ENCODE data around the gene PACSIN2.
A peak's percentile ranks its signal among the peaks of the same experiment; 100 is the strongest.

The PACSIN2 gene

DNA sequence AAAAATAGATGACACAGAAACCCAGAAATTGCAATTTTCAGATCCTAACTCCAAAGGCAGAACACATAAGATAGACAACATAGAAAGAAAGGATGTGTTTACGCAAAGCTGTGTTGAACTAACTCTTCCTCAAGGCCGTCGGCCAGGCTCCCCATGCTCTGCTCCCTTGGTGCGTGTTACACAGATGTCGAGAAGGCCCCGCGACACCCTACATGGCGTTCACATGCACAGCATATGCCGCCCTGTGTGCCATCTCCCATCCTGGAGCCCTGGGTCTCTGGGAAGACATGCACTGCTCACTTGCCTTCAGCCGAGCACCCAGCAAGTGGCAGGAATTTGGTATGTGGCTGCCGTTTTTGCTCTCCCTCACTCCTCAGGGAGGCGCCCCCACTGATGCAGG is 110.9 kb downstream of the PACSIN2 start:
- Histone ChIP-seq H3K4me3 (ENCODE audit: low read depth, low read length) (no peak overlapping the region), H3K9ac (ENCODE audit: low read depth, low read length) (no peak overlapping the region), H3K36me3 (ENCODE audit: control insufficient read depth, insufficient read depth, low read length) (peaks cover 7% of the 10 kb centered on the region), H3K4me1 (ENCODE audit: control insufficient read depth, insufficient read depth, low read length) (no peaks in the 10 kb centered on the region), H3K9me3 (ENCODE audit: control insufficient read depth, insufficient read depth, low read length) (no peaks in the 10 kb centered on the region), H3K27me3 (ENCODE audit: control insufficient read depth, insufficient read depth, low read length) (no peaks in the 10 kb centered on the region)

DNA sequence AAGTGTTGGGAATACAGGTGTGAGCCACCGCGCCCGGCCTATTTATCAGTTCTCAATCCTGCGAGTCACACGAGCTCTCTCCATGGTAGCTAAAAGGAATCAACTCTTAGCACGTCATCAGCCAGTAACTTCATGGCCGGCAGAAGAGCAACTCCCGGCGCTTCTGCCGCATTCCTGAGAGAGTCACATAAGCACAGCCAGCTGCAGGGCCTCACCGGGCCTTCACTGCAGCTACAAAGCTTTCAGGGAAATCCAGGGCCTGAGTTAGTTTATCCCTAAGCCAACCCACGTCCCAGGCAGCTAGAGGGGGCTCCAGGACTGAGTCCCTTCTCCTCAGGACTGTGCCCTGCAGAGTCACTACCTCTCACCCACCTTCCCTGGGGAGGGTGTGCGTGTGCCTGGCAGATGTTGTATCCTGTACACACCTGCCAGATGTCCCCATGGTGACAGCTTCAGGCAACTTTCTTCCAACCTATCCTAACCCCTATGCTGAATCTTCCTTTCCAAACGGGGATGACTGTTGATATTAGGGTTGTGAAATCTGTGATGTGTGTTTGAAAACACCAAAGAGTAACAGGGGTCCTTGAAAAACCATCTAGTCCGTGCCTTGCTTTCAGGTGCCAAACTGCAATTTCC is 112.0 kb downstream of the PACSIN2 start:
- Histone ChIP-seq H3K9ac (ENCODE audit: low read depth, low read length) (no peak overlapping the region), H3K36me3 (ENCODE audit: control insufficient read depth, insufficient read depth, low read length) (peaks cover 5% of the 10 kb centered on the region), H3K4me1 (ENCODE audit: control insufficient read depth, insufficient read depth, low read length) (no peaks in the 10 kb centered on the region), H3K9me3 (ENCODE audit: control insufficient read depth, insufficient read depth, low read length) (no peaks in the 10 kb centered on the region), H3K4me3 (ENCODE audit: low read depth, low read length) (no peak overlapping the region), H3K27me3 (ENCODE audit: control insufficient read depth, insufficient read depth, low read length) (no peaks in the 10 kb centered on the region)

DNA sequence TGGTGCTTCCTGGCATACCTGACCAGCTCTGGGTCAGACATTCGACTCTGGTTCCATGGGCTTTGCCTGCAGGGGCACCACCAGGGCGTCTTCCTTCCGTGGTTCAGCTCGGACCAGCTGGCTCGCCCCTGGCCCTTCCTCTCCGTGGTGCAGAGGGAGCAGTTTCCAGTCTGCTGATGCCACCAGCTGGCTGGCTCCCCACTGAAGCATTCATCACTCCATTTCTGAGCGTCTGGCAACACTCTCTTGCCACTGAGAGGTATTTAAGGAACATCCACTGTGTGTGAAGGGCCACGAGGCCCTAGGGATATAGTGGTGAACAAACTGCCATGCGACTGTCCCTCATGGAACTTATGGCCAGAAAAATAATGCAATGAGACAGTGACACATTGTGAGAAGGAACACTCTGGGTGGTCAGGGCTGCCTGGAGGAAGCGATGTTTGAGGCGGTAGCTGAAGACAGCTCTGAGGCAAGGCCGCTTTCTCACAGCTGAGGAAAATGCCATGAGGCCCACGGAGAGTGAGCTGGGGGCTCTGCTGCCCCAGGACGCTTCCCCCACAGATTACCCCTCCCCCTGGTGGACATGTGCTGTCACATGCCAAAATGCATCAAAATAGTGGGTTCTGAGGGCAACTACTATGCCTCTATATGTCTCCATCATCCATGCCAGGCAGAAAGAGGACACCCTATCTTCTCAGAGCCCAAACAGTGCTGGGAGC is 113.0 kb downstream of the PACSIN2 start:
- no peaks in the 10 kb centered on the region for H3K27me3 ChIP-seq (ENCODE audit: control insufficient read depth, insufficient read depth, low read length)
- no peak overlapping the region for H3K4me3 ChIP-seq (ENCODE audit: low read depth, low read length)
- no peak overlapping the region for H3K9ac ChIP-seq (ENCODE audit: low read depth, low read length)
- no peaks in the 10 kb centered on the region for H3K4me1 ChIP-seq (ENCODE audit: control insufficient read depth, insufficient read depth, low read length)
- H3K9me3 ChIP-seq (ENCODE audit: control insufficient read depth, insufficient read depth, low read length) = no peaks in the 10 kb centered on the region
- peaks cover 3% of the 10 kb centered on the region for H3K36me3 ChIP-seq (ENCODE audit: control insufficient read depth, insufficient read depth, low read length)

DNA sequence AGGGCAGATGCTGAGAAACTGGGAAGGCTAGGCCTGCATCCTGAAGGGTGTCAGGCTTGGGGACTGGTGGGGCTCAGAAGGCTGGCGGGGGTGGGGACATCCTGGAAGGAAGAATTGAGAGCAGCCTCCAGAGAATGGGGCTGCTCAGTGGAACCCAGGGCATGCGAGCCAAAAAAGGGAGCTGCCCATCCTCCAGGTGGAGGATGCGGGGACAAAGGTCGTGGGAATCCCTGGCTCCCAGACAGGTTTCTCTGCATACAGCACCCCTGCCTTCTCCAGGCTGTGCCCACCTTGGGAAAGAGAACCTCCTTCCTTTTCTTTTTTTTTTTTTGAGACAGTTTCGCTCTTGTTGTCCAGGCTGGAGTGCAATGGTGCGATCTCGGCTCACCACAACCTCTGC is 117.0 kb downstream of the PACSIN2 start:
- Histone ChIP-seq H3K9me3 (ENCODE audit: control insufficient read depth, insufficient read depth, low read length) (no peaks in the 10 kb centered on the region), H3K27me3 (ENCODE audit: control insufficient read depth, insufficient read depth, low read length) (no peaks in the 10 kb centered on the region), H3K9ac (ENCODE audit: low read depth, low read length) (no peak overlapping the region), H3K36me3 (ENCODE audit: control insufficient read depth, insufficient read depth, low read length) (peaks cover 5% of the 10 kb centered on the region), H3K4me3 (ENCODE audit: low read depth, low read length) (no peak overlapping the region), H3K4me1 (ENCODE audit: control insufficient read depth, insufficient read depth, low read length) (no peaks in the 10 kb centered on the region)

DNA sequence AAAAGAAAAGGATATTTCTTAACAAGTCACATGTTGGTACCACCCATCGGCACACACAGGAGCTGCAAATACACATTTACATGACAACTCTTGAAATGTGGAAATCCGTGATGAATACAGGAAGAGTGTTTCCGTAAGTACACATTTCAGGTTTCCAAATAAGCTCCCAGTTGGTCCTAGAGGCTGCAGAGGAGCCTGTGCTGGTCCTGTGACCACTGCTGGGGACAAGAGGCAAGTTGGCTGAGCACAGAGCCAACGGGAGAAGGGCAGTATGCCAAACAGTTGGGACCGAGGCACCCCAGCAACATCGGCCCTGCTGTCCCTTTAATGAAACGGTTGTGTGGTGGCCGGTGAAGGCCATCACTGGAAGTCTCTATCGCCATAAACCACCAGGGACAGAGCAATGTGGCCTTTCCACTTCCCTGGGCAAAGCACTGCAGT is 119.4 kb downstream of the PACSIN2 start:
- Histone ChIP-seq H3K4me3 (ENCODE audit: low read depth, low read length) (no peak overlapping the region), H3K9me3 (ENCODE audit: control insufficient read depth, insufficient read depth, low read length) (no peaks in the 10 kb centered on the region), H3K9ac (ENCODE audit: low read depth, low read length) (peak overlapping the region; percentile 32), H3K27me3 (ENCODE audit: control insufficient read depth, insufficient read depth, low read length) (no peaks in the 10 kb centered on the region), H3K4me1 (ENCODE audit: control insufficient read depth, insufficient read depth, low read length) (no peaks in the 10 kb centered on the region), H3K36me3 (ENCODE audit: control insufficient read depth, insufficient read depth, low read length) (peaks cover 17% of the 10 kb centered on the region)

DNA sequence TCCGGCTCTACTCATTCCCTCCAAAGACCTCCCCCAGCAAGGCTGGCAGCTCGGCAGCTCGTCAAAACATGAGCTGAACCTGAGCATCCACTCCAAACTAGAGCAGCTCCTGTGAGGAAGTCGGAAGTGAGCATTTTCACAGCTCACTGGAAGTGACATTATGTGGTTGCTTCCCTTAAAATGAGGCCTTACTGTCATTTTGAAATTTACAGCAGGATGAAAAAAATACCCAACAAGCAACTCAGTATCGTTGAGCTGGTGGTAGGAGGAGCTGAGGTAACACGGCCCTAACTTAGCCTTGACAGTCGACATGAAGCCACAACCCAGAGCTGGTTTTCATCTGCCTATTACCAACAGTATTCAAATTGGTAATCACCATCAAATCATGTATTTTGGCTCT is 119.9 kb downstream of the PACSIN2 start:
- Histone ChIP-seq H3K27me3 (ENCODE audit: control insufficient read depth, insufficient read depth, low read length) (no peaks in the 10 kb centered on the region), H3K9ac (ENCODE audit: low read depth, low read length) (no peak overlapping the region), H3K36me3 (ENCODE audit: control insufficient read depth, insufficient read depth, low read length) (peaks cover 17% of the 10 kb centered on the region), H3K4me3 (ENCODE audit: low read depth, low read length) (no peak overlapping the region), H3K9me3 (ENCODE audit: control insufficient read depth, insufficient read depth, low read length) (no peaks in the 10 kb centered on the region), H3K4me1 (ENCODE audit: control insufficient read depth, insufficient read depth, low read length) (no peaks in the 10 kb centered on the region)

DNA sequence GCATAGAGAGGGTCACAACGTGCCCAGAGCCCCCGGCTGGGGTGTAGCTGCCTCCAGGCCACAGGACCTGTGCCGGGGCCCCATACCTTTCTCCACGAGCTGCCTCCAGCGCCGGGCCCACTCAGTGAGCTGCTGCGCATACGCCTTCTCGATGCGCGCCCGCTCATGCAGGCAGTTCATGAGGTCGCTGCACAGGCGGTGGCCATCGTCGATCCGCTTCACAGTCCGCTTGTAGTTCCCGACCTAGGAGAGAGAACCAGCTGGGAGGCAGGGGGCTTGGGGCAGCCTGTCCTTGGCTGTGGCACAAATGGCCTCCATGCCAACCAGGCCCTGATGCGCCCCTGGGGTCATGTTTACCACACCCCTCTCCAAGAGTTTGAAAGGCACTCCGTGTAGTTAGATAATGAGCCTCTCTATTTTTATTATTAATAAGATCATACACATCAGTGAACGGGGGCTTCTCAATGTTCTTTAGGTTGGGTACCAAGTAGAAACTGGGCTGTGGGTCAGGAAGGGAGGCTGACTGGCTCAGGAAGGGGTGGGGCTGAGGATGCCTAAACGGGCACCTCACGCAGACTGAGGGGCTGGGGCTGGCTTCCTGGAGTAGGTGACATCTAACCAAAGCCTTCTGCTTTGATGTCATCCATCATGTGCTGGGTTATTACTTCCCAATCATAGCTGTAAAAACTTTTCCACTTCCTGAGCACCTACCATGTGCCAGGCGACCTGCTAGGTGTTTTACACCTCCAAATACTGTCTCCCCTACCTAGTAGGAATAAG is 121.4 kb downstream of the PACSIN2 start:
- Histone ChIP-seq H3K9ac (ENCODE audit: low read depth, low read length) (no peak overlapping the region), H3K9me3 (ENCODE audit: control insufficient read depth, insufficient read depth, low read length) (no peaks in the 10 kb centered on the region), H3K4me3 (ENCODE audit: low read depth, low read length) (no peak overlapping the region), H3K4me1 (ENCODE audit: control insufficient read depth, insufficient read depth, low read length) (no peaks in the 10 kb centered on the region), H3K36me3 (ENCODE audit: control insufficient read depth, insufficient read depth, low read length) (peaks cover 22% of the 10 kb centered on the region), H3K27me3 (ENCODE audit: control insufficient read depth, insufficient read depth, low read length) (no peaks in the 10 kb centered on the region)

DNA sequence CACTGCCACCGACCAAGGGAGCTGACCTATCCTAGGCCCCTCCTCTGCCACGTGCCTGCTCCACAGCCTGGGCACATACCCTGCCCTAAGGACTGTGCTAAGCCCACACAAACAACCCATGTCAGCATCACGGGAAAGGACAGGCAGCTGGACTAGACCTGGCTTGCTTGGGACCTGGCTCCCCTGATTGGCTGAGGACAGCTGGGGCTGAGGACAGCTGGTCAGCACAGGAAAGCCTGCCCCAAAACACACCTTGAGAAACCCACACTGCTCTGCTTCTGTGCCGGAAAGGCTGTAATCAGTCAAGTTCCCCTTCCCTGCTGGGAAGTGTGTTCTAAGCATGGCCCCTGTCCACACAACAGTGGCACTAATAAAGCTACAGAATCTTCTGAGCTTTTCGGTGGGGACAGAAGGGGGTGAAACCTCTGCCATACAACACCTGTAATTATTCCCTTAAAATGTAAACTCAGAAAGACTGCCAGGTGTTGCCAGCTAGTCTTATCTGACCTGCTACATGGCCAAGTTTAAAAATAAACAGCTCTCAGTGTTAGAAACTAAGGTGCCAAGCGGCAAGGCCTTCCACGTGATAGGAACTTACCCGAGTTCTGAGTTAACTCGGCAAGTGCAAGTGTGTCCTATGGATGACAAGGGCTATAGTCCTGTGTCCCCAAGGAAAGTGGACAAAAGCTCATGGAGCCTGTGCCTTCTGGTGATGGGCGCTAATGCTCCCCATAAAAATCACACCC is 122.2 kb downstream of the PACSIN2 start:
- Histone ChIP-seq H3K36me3 (ENCODE audit: control insufficient read depth, insufficient read depth, low read length) (peaks cover 29% of the 10 kb centered on the region), H3K4me1 (ENCODE audit: control insufficient read depth, insufficient read depth, low read length) (no peaks in the 10 kb centered on the region), H3K9me3 (ENCODE audit: control insufficient read depth, insufficient read depth, low read length) (no peaks in the 10 kb centered on the region), H3K4me3 (ENCODE audit: low read depth, low read length) (no peak overlapping the region), H3K9ac (ENCODE audit: low read depth, low read length) (no peak overlapping the region), H3K27me3 (ENCODE audit: control insufficient read depth, insufficient read depth, low read length) (no peaks in the 10 kb centered on the region)

DNA sequence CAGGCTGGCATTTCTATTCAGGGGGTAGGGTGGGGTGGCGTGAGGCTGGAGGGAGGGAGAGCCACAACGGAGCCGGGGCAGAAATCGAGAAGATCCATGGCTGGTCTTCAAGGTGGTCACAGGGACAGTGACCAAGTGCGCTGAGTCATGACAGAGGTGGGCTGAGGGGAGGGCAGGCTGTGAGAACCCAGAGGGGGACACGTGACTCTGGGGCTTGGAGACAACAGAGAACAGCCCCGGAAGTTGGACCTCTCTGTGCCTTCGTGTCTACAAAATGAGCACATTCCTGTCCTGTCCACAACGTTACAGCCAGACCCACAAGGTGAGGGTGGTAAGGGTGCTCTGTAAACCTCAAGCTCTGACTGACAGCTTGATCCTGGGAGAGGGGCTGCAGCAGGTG is 122.8 kb downstream of the PACSIN2 start:
- Histone ChIP-seq H3K9ac (ENCODE audit: low read depth, low read length) (no peak overlapping the region), H3K4me1 (ENCODE audit: control insufficient read depth, insufficient read depth, low read length) (no peaks in the 10 kb centered on the region), H3K27me3 (ENCODE audit: control insufficient read depth, insufficient read depth, low read length) (no peaks in the 10 kb centered on the region), H3K9me3 (ENCODE audit: control insufficient read depth, insufficient read depth, low read length) (no peaks in the 10 kb centered on the region), H3K4me3 (ENCODE audit: low read depth, low read length) (no peak overlapping the region), H3K36me3 (ENCODE audit: control insufficient read depth, insufficient read depth, low read length) (peaks cover 34% of the 10 kb centered on the region)

DNA sequence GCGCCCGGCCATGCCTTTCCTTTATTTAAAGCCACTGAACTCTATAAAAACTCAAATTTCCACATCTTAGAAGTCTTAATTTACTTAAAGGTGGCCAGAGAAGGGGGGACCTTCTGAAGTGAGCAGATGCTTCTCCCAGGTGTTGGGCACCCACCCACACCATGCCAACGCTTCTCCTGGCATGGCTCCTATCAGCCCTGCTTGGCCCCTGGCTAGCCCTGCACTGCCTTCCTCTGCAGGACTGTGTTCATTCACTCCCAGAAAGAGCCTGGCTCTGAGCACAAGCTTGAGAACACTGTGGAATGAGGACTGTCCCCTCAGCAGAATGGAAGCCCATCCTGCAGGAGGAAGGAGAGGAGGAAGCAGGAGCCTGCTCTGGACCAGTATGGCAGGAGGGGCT is 123.3 kb downstream of the PACSIN2 start:
- H3K9me3 ChIP-seq (ENCODE audit: control insufficient read depth, insufficient read depth, low read length) = no peaks in the 10 kb centered on the region
- H3K27me3 ChIP-seq (ENCODE audit: control insufficient read depth, insufficient read depth, low read length) = no peaks in the 10 kb centered on the region
- no peak overlapping the region for H3K4me3 ChIP-seq (ENCODE audit: low read depth, low read length)
- H3K36me3 ChIP-seq (ENCODE audit: control insufficient read depth, insufficient read depth, low read length) = peaks cover 39% of the 10 kb centered on the region
- H3K4me1 ChIP-seq (ENCODE audit: control insufficient read depth, insufficient read depth, low read length) = no peaks in the 10 kb centered on the region
- no peak overlapping the region for H3K9ac ChIP-seq (ENCODE audit: low read depth, low read length)

DNA sequence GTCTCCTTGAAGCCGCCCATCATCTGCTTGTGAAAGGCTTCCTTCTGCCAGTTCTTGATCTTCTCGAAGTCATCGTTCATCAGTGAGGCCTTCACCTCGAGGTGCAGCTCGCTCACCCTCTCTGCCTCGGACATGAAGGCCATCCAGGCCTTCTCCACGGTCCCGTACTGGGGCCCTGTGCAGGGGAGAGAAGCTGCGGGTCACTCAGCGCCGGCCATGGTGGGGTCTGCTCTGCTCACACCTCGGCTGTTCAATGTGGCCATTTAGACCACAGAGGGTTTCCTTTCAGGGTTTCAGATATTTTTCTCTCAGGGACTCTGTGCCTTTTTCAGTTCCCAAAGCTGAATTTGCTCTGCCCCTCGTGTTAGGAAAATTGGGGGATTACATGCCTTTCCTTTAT is 123.9 kb downstream of the PACSIN2 start:
- Histone ChIP-seq H3K4me3 (ENCODE audit: low read depth, low read length) (no peak overlapping the region), H3K27me3 (ENCODE audit: control insufficient read depth, insufficient read depth, low read length) (no peaks in the 10 kb centered on the region), H3K4me1 (ENCODE audit: control insufficient read depth, insufficient read depth, low read length) (no peaks in the 10 kb centered on the region), H3K36me3 (ENCODE audit: control insufficient read depth, insufficient read depth, low read length) (peaks cover 43% of the 10 kb centered on the region), H3K9ac (ENCODE audit: low read depth, low read length) (no peak overlapping the region), H3K9me3 (ENCODE audit: control insufficient read depth, insufficient read depth, low read length) (no peaks in the 10 kb centered on the region)
